HG02623 (cell line): ENCODE data around the gene CD34.
"Not testable (repeated sequence)": the region's sequence is repeated elsewhere in the genome, so short reads cannot be mapped to it uniquely, and the experiment has no call there.

ENCODE experiments used
- ATAC-seq: cut with Tn5 transposase; IDR thresholded peaks from one replicate; pipeline ENCODE4 v1.9.1; 2021; ENCODE audit warnings: moderate library complexity; ENCODE audit not compliant: unreplicated experiment

CD34 gene

GRCh38 chr1:207910591-207911354, at the start of gene CD34:
Gene CD34 (minus strand): TSS chr1:207911125. CDS start chr1:207911080, 45 bp downstream.
- ATAC-seq: no peak

GRCh38 chr1:207960346-207960745, 49.4 kb upstream of the CD34 start:
- no peak for ATAC-seq

GRCh38 chr1:207959910-207960309, 49.0 kb upstream of the CD34 start:
- ATAC-seq: no peak

- no peak for ATAC-seq
Observed at GRCh38 chr1:207959141-207959825, 48.4 kb upstream of the CD34 start.

GRCh38 chr1:207958376-207959139, 47.6 kb upstream of the CD34 start:
- no peak for ATAC-seq

- ATAC-seq: no peak
Observed at GRCh38 chr1:207956986-207957385, 46.1 kb upstream of the CD34 start.

GRCh38 chr1:207954104-207954503, 43.2 kb upstream of the CD34 start:
- no peak for ATAC-seq

- no peak for ATAC-seq
Observed at GRCh38 chr1:207952617-207953542, 42.0 kb upstream of the CD34 start.

GRCh38 chr1:207951652-207952051, 40.7 kb upstream of the CD34 start:
- no peak for ATAC-seq

GRCh38 chr1:207950750-207951149, 39.8 kb upstream of the CD34 start:
- ATAC-seq: no peak

- ATAC-seq: no peak
Observed at GRCh38 chr1:207949571-207950195, 38.8 kb upstream of the CD34 start.

GRCh38 chr1:207948536-207949250, 37.8 kb upstream of the CD34 start:
- ATAC-seq: no peak

- no peak for ATAC-seq
Observed at GRCh38 chr1:207946756-207947155, 35.8 kb upstream of the CD34 start.

GRCh38 chr1:207944571-207944970, 33.6 kb upstream of the CD34 start:
- ATAC-seq: no peak

GRCh38 chr1:207942337-207942741, 31.4 kb upstream of the CD34 start:
- ATAC-seq: not testable (repeated sequence)

GRCh38 chr1:207941665-207942064, 30.7 kb upstream of the CD34 start:
- ATAC-seq: no peak

- ATAC-seq: no peak
Observed at GRCh38 chr1:207938016-207938415, 27.1 kb upstream of the CD34 start.

- no peak for ATAC-seq
Observed at GRCh38 chr1:207937204-207937603, 26.3 kb upstream of the CD34 start.

- peak; percentile 95 for ATAC-seq
Observed at GRCh38 chr1:207935166-207935583, 24.2 kb upstream of the CD34 start.
